ENCODE data around the gene ITGA3.

GRCh38 chr17:50058296-50058953, 2.5 kb downstream of the ITGA3 start:
- TF ChIP-seq CTCF (IDR thresholded peaks at IDR 0.05; ENCODE audit: low read depth, low read length, missing input control) (no peak), JUND (IDR thresholded peaks at IDR 0.05) (no peak), TAF1 (conservative IDR thresholded peaks at IDR 0.05) (no peak), ZBTB33 (IDR thresholded peaks at IDR 0.05) (no peak), NR2F2 (IDR thresholded peaks at IDR 0.05) (no peak), HNF4G (IDR thresholded peaks at IDR 0.05) (no peak), EGR1 (IDR thresholded peaks at IDR 0.05; ENCODE audit: low read depth in 2 of 2) (no peak)
